ENCODE measurements around the gene MPPED1. TPM values are rescaled to one million over a fixed set of nuclear protein-coding genes. Genes with fewer than 3 reads are reported as not detected.

The MPPED1 gene, protein sequence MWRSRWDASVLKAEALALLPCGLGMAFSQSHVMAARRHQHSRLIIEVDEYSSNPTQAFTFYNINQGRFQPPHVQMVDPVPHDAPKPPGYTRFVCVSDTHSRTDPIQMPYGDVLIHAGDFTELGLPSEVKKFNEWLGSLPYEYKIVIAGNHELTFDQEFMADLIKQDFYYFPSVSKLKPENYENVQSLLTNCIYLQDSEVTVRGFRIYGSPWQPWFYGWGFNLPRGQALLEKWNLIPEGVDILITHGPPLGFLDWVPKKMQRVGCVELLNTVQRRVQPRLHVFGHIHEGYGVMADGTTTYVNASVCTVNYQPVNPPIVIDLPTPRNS
- total RNA-seq: not detected
- long read RNA-seq, donor 1: 0 reads
- long read RNA-seq, donor 2: 0 reads

DNA sequence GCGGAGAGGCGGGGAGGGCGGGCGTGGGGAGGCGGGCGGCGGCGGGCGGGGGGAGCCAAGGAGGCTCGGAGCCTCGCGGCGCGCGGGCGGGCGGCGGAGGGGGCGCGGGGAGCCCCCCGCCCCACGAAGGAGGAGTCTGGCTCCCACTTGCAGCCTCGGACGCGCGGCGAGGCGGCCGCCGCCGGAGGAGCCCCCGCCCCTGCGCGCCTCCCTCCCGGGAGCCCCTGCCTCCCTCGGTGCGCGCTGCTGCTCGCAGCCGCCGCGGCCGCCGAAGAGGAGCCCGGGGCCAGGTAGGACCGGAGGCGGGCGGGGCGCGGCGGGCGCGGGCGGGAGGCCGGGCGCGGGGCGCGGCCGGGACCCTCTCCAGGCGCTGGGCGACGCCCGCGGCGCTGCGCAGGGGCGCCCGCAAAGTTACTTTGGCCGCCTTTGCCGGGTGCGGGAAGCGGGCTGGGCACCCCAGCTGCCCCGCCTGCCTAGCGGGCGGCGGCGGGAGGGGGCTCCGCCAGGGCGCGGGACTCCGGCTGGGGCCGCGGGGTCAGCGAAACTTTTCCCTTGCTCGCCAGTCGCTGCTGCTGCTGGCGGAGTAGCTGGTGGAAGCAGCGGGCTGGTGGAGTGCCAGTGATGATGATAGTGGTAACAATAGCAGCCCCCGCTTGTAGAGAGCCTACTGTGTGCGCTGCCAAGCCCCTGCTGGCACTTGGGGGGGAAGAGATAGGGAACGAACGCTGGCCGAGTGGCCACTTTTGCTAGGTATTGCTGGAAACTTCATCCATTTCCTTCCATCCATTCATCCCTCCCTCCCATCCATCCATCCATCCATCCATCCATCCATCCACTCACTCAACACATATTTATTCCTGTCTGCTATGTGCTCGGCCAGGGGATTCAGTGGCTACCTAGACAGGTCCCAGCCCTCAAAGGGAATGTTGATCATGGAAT, at the start of gene MPPED1:
TSS of gene MPPED1 (plus strand) at position 146 of the 939 bp plus-strand sequence. CDS start 12,972 bp downstream, outside the sequence.
- no peak for DNase-seq (ENCODE audit: low spot score)
- intact Hi-C loops (cut with DNase I): no loop called here

DNA sequence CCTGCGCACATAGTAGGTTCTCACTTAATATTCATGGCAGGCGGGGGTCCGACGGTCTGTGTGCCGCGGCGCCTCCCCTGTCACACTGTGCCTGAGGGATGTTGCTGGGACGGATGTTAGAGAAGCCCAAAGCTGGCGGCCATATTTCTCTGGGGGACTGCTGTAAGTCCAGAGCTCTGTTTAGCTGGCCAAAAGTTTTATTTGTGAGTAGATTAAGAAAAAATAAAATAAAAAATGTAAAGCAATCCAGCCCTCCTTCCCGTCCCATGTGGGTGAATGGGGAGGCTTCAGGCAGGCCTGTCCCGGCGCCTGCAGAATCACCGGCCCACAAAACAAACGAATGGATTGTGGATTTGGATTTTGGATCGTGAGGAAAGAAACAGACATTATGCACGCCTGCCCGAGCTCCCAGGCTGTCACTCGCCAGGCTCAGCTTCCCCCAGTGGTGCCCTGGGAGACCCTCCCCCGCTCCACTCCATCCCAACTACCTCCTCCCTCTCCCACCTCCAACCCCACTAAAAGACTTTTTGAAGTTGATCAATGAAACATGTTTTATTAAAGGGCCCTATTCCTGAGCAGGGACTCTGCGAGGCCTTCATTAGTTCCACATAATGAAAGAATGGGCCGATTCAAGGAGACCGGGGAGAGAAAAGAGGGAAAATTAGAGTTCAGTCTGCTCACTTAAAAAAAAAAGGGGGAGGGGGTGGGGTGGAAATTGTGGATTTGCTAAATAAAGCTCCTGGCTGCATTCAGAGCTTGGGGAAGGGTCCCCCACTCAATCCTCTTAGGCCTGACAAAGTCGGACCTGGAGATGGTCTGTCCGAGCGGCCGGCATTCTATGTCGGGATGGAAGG, 48.3 kb upstream of the MPPED1 start:
- DNase-seq (ENCODE audit: low spot score): peak; percentile 38
- intact Hi-C loops (cut with DNase I): no loop called here

DNA sequence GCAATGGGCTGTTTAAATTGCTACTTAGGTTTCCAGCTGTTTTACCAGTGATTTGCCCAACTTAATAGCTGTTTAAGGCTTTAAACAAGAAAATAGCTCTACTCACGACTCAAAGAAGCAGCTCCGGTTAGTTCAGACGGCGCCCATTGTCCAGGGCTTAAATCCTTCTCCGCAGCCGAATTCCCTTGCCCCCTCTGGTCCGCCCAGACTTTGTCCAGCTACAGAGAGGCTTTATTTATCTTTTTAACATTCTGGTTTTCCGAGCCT, 47.7 kb upstream of the MPPED1 start:
- DNase-seq (ENCODE audit: low spot score): peak; percentile 40
- intact Hi-C loops (cut with DNase I): no loop called here

DNA sequence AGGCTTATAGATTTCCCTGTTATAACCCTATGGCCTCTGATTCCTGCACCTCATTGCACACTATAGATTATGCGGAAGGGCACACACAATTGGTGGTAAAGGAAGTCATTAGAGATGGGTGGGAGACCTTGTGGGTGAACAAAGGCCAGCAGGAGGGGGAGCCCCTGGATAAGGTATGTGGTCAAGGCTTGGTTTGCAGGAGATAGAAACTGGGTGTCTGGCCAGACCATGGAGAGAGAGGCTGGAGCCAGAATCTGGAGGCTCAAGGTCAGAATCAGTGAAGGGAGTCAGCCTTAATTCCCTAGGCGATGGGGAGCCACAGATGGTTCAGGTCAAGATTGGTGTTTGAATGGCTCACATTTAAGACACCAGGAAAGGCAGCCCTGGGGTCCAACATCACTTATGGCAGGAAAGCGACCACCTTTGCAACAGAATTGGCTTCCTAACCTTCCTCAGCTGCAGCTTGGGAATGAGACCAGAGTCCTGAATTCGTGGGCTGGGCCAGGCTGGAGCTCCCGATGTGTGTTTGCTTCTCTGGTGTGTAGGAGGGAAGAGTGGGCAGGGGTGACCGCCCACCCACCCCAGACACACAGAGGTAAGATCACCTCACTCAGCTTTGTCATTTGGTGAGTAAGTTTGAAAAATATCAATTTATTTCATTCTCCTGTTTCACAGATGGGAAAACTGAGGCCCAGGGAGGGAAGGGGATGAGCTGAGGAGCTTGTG, 45.9 kb upstream of the MPPED1 start:
- DNase-seq (ENCODE audit: low spot score): peak; percentile 44
- intact Hi-C loops (cut with DNase I): no loop called here

DNA sequence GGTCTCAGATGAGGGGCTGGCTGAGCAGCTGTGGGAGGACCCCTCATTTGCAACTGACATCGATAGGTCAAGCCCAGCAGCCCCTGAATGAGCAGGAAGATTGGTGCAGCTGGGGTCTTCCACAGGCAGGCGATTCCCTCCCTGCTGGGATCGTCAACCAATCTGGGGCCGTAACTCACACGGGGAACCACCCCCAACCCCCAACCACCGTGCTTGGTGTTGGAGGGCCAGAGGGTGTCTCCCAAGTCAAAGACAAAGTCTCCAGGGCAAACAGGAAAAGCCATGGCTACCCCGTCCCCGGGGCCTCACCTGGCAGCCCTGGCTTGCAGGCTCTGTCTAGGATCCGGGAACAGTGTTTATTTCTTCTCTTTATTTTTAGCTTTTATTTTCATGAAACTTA, 41.8 kb upstream of the MPPED1 start:
- intact Hi-C loops (cut with DNase I): no loop called here
- DNase-seq (ENCODE audit: low spot score): peak; percentile 80

DNA sequence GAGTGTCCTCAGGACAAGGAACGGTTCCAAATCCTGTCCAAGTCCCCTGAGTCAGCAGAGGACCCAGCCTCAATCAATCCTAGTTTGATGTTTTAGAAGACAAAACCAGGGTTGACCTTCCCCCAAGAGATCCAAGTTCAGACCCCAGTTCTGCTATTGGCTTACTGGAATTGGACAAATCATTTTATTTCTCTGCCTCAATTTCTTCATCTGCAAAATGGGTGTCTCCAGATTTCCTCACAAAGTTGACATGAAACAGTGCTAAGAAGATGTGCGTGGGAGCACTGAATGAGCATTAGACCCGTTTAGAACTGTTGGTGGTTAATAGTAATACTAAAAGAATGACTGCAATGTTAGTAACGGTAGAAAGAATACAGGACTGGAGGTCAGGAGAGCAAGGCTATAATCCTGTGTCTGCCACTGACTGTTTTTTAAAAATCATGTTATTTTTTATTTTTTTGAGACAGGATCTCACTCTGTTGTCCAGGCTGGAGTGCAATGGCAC, 35.8 kb upstream of the MPPED1 start:
- intact Hi-C loops (cut with DNase I): no loop called here
- DNase-seq (ENCODE audit: low spot score): no peak

DNA sequence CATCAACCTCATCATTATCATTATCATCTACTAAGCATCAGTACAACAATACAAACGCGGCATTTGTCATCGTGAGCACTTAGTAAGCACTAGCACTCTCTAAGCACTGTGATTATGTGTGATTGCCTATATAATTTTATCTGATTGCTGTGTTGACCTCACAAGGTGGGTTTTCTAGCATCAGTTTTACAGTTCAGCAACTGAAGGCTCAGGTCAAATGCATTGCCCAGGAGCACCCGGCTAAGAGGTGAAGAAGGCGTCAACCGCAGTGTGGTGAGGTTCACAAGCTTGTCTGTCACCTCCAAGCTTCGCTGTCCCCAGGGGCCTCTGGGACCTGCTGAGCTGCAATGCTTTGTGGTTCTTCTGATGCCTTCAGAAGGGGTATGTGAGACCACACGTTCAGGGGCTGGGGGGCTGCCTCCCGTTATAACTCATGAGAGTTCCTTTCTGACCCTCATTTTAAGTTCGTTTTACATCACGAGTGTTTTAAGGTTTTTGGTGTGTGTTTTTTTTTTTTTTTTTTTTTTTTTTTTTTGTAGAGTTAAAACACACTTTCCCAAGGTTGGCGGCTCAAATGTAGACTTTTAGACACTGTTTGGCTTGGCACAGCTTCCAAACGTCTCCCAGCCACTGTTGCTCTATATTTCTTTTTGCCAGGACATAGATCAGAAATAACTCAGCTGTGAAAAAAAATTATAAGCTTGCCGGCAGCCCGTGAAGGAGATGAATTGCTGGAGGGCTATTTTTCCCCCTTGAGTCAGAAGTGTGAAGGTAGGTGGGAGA, 34.9 kb upstream of the MPPED1 start:
- peak; percentile 62 for DNase-seq (ENCODE audit: low spot score)
- intact Hi-C loops (cut with DNase I): no loop called here

DNA sequence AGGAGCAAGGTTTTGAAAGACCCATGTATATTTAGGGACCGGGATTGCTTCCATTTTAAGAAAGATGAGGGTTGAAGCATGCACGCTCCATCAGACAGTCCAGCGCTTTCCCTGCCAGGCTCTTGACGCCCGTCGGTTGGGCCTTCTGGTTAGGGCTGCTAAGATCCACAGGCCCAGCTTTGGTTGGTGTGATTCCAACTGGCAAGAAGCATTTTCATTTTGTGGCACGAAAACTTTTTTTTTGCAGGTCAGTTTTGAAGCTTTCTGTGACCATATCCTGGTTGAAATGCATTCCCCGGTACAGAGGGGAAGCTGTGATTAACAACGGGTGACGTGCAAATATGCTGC, 34.3 kb upstream of the MPPED1 start:
- intact Hi-C loops (cut with DNase I): no loop called here
- DNase-seq (ENCODE audit: low spot score): peak; percentile 17

DNA sequence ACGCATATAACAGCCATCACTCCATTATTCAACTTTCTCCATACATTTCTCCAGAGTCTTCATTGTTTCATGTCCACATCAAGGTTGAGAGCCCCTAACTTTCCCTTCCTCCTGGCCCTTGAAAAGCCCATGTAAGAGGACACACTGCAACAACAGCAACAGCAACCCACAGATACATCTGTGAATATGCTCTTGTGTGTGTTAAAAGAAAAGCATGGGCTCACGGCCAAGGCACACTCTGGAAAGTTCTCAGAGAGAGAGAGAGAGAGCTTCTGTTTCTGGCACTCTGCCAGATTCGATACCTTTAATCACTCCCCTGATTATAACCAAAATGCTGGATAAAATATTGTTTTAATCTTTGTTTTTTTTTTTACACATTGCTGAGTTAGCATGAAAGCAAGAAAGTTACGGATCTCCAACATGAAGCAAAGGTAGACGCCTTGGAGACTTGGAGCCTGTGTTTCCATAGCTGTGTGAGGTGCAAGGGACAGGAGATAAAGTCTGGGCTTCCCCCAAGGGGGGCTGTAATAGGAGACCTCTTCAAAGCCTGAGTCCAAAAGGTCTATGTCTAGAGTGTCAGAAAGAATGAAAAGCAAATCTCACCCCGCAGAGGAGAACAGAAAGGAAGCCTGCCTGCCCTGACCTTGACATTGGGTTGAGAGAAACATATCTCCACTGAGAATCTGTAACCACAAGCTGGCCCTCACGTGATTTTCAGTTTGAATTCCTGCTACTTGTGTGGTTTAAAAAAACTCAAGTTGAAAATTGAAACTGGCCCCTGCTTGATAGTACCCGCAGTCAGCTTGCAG, 33.7 kb upstream of the MPPED1 start:
- peak; percentile 34 for DNase-seq (ENCODE audit: low spot score)
- intact Hi-C loops (cut with DNase I): no loop called here

DNA sequence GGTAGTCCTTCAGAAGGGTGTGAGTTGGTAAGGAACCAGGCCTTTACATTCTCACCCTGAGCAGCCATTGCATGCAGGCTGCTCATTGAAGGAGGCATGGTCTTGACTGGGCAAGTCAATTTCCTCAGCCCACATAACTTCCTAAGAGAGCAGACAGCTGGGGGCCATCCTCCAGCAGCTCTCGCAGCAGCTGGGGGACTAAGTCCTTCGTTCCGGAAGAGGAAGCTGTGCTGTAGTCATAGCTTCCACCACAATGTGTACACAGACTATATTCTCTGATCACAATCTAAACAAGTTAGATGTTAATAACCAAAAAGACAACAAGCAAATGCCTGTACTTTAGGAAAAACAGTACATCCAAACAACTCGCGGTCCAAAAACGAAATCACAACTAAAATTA, 30.1 kb upstream of the MPPED1 start:
- intact Hi-C loops (cut with DNase I): loop anchor here (2.0 to 10.0 kb wide), 2 partner anchors 107 to 147 kb away; no protein-coding TSS in a partner anchor
- peak; percentile 32 for DNase-seq (ENCODE audit: low spot score)

DNA sequence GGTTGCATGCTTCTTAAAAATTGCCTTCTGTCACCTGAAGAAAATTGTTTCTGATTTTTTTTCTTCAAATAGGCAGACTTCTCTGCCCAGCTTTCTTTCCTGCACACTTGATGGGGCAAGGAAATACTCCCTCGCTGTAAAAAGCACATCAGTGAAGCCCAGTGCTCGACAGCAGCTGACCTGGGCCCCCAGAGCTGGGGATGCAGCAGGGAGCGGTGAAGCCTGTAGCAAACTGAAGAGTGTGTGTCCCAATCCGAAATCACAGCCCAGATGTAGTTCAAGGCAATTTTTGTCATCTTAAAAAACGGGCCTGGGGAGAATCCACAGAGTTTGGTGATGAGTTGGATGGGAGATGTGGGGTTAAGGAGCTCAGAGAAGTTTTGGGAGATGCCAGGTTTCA, 27.0 kb upstream of the MPPED1 start:
- peak; percentile 23 for DNase-seq (ENCODE audit: low spot score)

DNA sequence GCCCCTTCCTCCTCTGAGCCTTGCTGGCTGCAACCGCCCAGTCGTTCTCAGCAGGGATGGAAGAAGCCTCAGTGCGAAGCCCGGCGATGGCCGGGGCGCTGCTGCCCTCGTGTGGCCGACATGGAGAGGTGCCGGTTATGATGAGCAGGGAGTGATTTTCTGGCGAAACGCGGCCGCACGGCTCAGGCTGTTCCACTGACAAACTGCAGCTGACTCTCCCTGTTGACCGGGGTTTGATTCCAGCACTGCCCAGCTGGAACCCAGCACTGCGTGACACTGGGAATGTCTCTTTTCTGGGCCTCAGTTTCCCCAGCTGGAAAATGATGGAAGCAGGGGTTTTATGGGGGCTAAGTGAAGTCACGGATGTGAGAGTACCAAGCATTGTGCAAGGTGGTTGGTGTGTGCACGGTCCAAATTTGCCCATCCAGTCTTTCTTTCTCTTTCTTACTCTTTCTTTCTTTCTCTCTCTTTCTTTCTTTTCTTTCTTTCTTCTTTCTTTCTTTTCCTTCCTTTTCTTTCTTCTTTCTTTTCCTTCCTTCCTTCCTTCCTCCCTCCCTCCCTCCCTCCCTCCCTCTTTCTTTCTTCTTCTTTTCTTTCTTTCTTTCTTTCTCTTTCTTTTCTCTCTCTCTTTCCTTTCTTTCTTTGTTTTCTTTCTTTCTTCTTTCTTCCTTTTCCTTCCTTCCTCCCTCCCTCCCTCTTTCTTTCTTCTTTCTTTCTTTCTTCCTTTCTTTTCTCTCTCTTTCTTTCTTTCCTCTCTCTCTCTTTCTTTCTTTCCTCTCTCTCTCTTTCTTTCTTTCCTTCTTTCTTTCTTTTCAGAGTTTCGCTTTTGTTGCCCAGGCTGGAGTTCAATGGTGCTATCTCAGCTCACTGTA, 25.8 kb upstream of the MPPED1 start:
- DNase-seq (ENCODE audit: low spot score): peak; percentile 94
- intact Hi-C loops (cut with DNase I): loop anchor here (1.0 to 10.0 kb wide), 5 partner anchors 33 to 501 kb away; no protein-coding TSS in a partner anchor

More for the DNA sequence above, 27.0 kb upstream of the MPPED1 start:
- intact Hi-C loops (cut with DNase I): loop anchor here in 1 of 2 donors (5.0 to 10.0 kb wide), 4 partner anchors 108 to 502 kb away; no protein-coding TSS in a partner anchor

DNA sequence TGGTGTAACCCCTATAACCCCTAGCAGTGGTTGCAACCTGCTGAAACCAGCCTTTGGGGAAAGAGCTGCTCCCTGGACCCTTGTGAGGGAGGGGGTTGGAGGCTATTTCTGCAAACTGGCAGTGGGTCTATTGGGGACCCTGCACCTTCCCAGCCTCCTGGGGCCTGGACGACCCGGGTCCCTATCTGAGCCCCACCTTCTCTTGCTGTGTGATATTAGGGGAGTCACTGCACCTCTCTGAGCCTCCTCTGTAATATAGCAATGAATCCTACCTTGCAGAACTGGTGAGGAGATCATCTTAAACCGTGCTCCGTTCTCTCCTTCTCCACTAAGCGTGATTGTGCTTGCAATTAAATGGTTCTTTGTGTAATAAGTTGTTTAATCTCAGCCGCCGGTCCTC, 24.0 kb upstream of the MPPED1 start:
- DNase-seq (ENCODE audit: low spot score): peak; percentile 14
- intact Hi-C loops (cut with DNase I): loop anchor here in 1 of 2 donors (5.0 to 10.0 kb wide), 4 partner anchors 111 to 499 kb away; no protein-coding TSS in a partner anchor

DNA sequence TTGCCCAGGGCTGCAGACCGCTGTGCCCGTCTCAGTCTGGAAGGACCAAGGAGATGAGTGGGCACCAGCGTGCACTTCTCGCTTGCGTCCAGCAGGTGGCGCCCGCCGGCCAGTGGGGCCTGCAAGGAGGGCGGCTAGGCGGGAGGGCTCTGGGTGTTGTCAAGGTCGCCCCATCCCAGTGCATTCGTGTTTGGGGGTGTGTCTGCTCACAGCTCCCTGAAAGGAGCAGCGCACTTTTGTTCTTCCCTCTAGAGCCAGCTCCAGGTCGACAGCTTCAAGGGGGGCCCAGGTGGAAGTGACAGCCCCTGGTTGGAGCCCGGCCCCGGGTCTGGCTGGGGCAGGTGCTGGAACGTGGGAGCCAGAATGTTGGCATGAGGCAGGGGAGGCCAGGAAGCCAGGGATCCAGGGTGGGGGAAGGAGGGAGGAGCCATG, 23.4 kb upstream of the MPPED1 start:
- peak; percentile 94 for DNase-seq (ENCODE audit: low spot score)
- intact Hi-C loops (cut with DNase I): loop anchor here in 1 of 2 donors (5.0 to 10.0 kb wide), 4 partner anchors 111 to 499 kb away; no protein-coding TSS in a partner anchor

DNA sequence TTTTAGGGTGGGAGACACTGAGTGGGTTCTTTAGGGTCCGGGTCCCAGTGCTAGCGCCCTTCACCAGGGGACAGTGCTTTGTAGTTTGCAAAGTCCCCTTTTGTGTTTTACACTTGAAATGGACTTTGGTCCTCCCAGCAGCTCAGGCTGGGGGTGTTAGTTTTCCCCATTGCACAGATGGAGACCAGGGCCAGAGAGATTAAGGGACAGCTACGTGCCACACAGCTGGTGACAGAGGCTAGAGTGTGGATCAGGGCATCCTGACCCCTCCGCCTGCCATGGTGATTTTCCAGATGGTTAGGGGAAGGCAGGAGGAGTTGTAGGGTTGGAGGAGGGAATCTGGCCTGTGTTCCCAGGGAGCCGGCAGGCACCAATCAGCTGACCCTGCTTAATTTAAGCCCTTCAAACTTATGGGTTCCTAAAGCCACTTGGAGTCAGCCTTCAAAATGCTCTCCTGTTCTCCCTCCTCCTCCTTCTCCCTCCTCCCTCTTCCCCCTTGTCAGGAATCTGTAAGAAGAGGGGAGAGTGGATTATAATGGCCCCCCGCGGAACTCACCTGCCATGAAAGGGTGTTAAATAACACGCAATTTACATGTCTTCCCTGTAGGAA, 22.5 kb upstream of the MPPED1 start:
- intact Hi-C loops (cut with DNase I): loop anchor here in 1 of 2 donors (5.0 to 10.0 kb wide), 4 partner anchors 112 to 498 kb away; no protein-coding TSS in a partner anchor
- DNase-seq (ENCODE audit: low spot score): peak; percentile 34
